NCI-H1930 (cell line): ENCODE results near the gene KIF22.
"Not testable (repeated sequence)": the region's sequence is repeated elsewhere in the genome, so short reads cannot be mapped to it uniquely, and the experiment has no call there.

Experiments
- DNase-seq, 2 experiments: peaks; one replicate each; lab custom pipeline; 2025; lab: John Stamatoyannopoulos, UW

Gene KIF22

GRCh38 chr16:29790183-29790948, at the start of gene KIF22:
TSS of gene KIF22 (plus strand) at chr16:29790751. CDS start at chr16:29790760, 9 bp downstream.
- peak; percentile 99 for DNase-seq

GRCh38 chr16:29742683-29743275, 47.8 kb upstream of the KIF22 start:
- DNase-seq = no peak

- no peak for DNase-seq
Measured at GRCh38 chr16:29743475-29743826, 47.1 kb upstream of the KIF22 start.

GRCh38 chr16:29743827-29744531, 46.6 kb upstream of the KIF22 start:
- DNase-seq = no peak

- no peak for DNase-seq
Measured at GRCh38 chr16:29744541-29745101, 45.9 kb upstream of the KIF22 start.

- no peak for DNase-seq
Measured at GRCh38 chr16:29745121-29745852, 45.3 kb upstream of the KIF22 start.

GRCh38 chr16:29745853-29746345, 44.7 kb upstream of the KIF22 start, which contains the start of gene C16orf54:
TSS of gene C16orf54 (minus strand) at chr16:29745990. CDS start at chr16:29744951, 1,039 bp downstream.
- no peak for DNase-seq

- DNase-seq = not testable (repeated sequence)
Measured at GRCh38 chr16:29746518-29746917, 44.0 kb upstream of the KIF22 start.

GRCh38 chr16:29747947-29748759, 42.4 kb upstream of the KIF22 start:
- DNase-seq = no peak

GRCh38 chr16:29748760-29749149, 41.8 kb upstream of the KIF22 start:
- DNase-seq = not testable (repeated sequence)

- no peak for DNase-seq
Measured at GRCh38 chr16:29753516-29753915, 37.0 kb upstream of the KIF22 start.

- no peak for DNase-seq
Measured at GRCh38 chr16:29756654-29757053, 33.9 kb upstream of the KIF22 start.

- not testable (repeated sequence) for DNase-seq
Measured at GRCh38 chr16:29757086-29757485, 33.5 kb upstream of the KIF22 start.

GRCh38 chr16:29757950-29758466, 32.5 kb upstream of the KIF22 start:
- no peak for DNase-seq

GRCh38 chr16:29760567-29761279, 29.8 kb upstream of the KIF22 start:
- no peak for DNase-seq

GRCh38 chr16:29761280-29761651, 29.3 kb upstream of the KIF22 start:
- not testable (repeated sequence) for DNase-seq

- DNase-seq = no peak
Measured at GRCh38 chr16:29761882-29762281, 28.7 kb upstream of the KIF22 start.

GRCh38 chr16:29763326-29763725, 27.2 kb upstream of the KIF22 start:
- DNase-seq = no peak

GRCh38 chr16:29765167-29766032, 25.2 kb upstream of the KIF22 start:
- peak in 1 of 2 experiments; percentile 30 for DNase-seq
